NT2/D1 (cell line): ENCODE data around the gene TBX4.

Source experiments
- DNase-seq: peaks from one replicate; pipeline ENCODE4 v3.0.0-alpha.2; 2011; ENCODE audit warnings: low read depth, low spot score
- H3K27me3 ChIP-seq: 2 replicates; pipeline ENCODE4 v1.6.0; 2011; ENCODE audit warnings: mild to moderate bottlenecking; ENCODE audit not compliant: insufficient read length, insufficient read depth
- H3K36me3 ChIP-seq: 2 replicates; pipeline ENCODE4 v1.6.1; 2011; ENCODE audit warnings: mild to moderate bottlenecking, low read length, mixed read lengths; ENCODE audit not compliant: insufficient read depth, insufficient read length
- H3K4me1 ChIP-seq: 2 replicates; pipeline ENCODE4 v1.5.1; 2011; ENCODE audit not compliant: insufficient read depth, insufficient read length
- H3K4me3 ChIP-seq: 2 replicates; pipeline ENCODE4 v1.5.1; 2011; ENCODE audit warnings: low read depth; ENCODE audit not compliant: insufficient read length
- H3K9ac ChIP-seq: 2 replicates; pipeline ENCODE4 v1.6.0; 2011; ENCODE audit warnings: low read depth; ENCODE audit not compliant: insufficient read length
- H3K9me3 ChIP-seq: 2 replicates; pipeline ENCODE4 v1.5.1; 2011; ENCODE audit warnings: mild to moderate bottlenecking, low read length; ENCODE audit not compliant: insufficient read depth
- SUZ12 ChIP-seq: IDR thresholded peaks from 2 replicates; pipeline ENCODE4 v1.6.1; 2011; ENCODE audit not compliant: insufficient read length, insufficient read depth; ENCODE audit errors: extremely low read depth
- YY1 ChIP-seq: IDR thresholded peaks from 2 replicates; pipeline ENCODE4 v1.6.1; 2011; ENCODE audit not compliant: insufficient read length, insufficient read depth
- ZNF274 ChIP-seq: IDR thresholded peaks from 2 replicates; pipeline ENCODE4 v1.6.1; 2011; ENCODE audit warnings: mild to moderate bottlenecking, low read depth, low read length

The TBX4 gene

GRCh38 chr17:61479493-61480413 is 27.5 kb downstream of the TBX4 start:
- H3K9me3 ChIP-seq, result no peaks in the 10 kb centered on the region
- peaks cover 4% of the 10 kb centered on the region for H3K4me1 ChIP-seq
- no peaks in the 10 kb centered on the region for H3K27me3 ChIP-seq
- H3K4me3 ChIP-seq, result no peak overlapping the region
- DNase-seq, result no peak
- H3K9ac ChIP-seq, result no peak overlapping the region
- no peaks in the 10 kb centered on the region for H3K36me3 ChIP-seq
- no peak for TF ChIP-seq ZNF274
- no peak for TF ChIP-seq SUZ12
- TF ChIP-seq YY1, result no peak

GRCh38 chr17:61480414-61480807 is 28.2 kb downstream of the TBX4 start:
- H3K27me3 ChIP-seq, result no peaks in the 10 kb centered on the region
- H3K9ac ChIP-seq, result no peak overlapping the region
- no peaks in the 10 kb centered on the region for H3K36me3 ChIP-seq
- H3K4me1 ChIP-seq, result peaks cover 9% of the 10 kb centered on the region
- no peak for DNase-seq
- H3K4me3 ChIP-seq, result no peak overlapping the region
- no peaks in the 10 kb centered on the region for H3K9me3 ChIP-seq
- TF ChIP-seq YY1, result no peak
- no peak for TF ChIP-seq SUZ12
- TF ChIP-seq ZNF274, result no peak

GRCh38 chr17:61481421-61481820 is 29.2 kb downstream of the TBX4 start:
- Histone ChIP-seq H3K4me1 (peaks cover 19% of the 10 kb centered on the region), H3K9ac (no peak overlapping the region), H3K27me3 (no peaks in the 10 kb centered on the region), H3K36me3 (no peaks in the 10 kb centered on the region), H3K4me3 (no peak overlapping the region), H3K9me3 (no peaks in the 10 kb centered on the region)
- no peak for DNase-seq
- no peak for TF ChIP-seq YY1
- no peak for TF ChIP-seq ZNF274
- TF ChIP-seq SUZ12, result no peak

- H3K36me3 ChIP-seq, result no peaks in the 10 kb centered on the region
- DNase-seq, result no peak
- H3K4me1 ChIP-seq, result peaks cover 21% of the 10 kb centered on the region
- H3K9me3 ChIP-seq, result no peaks in the 10 kb centered on the region
- no peak overlapping the region for H3K9ac ChIP-seq
- no peak for TF ChIP-seq ZNF274
- no peak for TF ChIP-seq YY1
- no peak for TF ChIP-seq SUZ12
- no peak overlapping the region for H3K4me3 ChIP-seq
- no peaks in the 10 kb centered on the region for H3K27me3 ChIP-seq
Observed at GRCh38 chr17:61482467-61482866, 30.2 kb downstream of the TBX4 start.

- peaks cover 20% of the 10 kb centered on the region for H3K4me1 ChIP-seq
- H3K36me3 ChIP-seq, result no peaks in the 10 kb centered on the region
- H3K9me3 ChIP-seq, result no peaks in the 10 kb centered on the region
- DNase-seq, result no peak
- TF ChIP-seq SUZ12 (no peak), ZNF274 (no peak), YY1 (no peak)
- no peak overlapping the region for H3K4me3 ChIP-seq
- no peak overlapping the region for H3K9ac ChIP-seq
- no peaks in the 10 kb centered on the region for H3K27me3 ChIP-seq
Observed at GRCh38 chr17:61483778-61484116, 31.5 kb downstream of the TBX4 start.

- Histone ChIP-seq H3K27me3 (no peaks in the 10 kb centered on the region), H3K4me3 (no peak overlapping the region), H3K9ac (no peak overlapping the region), H3K9me3 (no peaks in the 10 kb centered on the region), H3K4me1 (peaks cover 20% of the 10 kb centered on the region), H3K36me3 (no peaks in the 10 kb centered on the region)
- TF ChIP-seq SUZ12, result no peak
- TF ChIP-seq YY1, result no peak
- TF ChIP-seq ZNF274, result no peak
- no peak for DNase-seq
Observed at GRCh38 chr17:61484174-61484573, 32.0 kb downstream of the TBX4 start.

- no peaks in the 10 kb centered on the region for H3K27me3 ChIP-seq
- H3K36me3 ChIP-seq, result no peaks in the 10 kb centered on the region
- H3K9ac ChIP-seq, result no peak overlapping the region
- no peak for DNase-seq
- H3K4me3 ChIP-seq, result no peak overlapping the region
- H3K9me3 ChIP-seq, result no peaks in the 10 kb centered on the region
- TF ChIP-seq ZNF274 (no peak), SUZ12 (no peak), YY1 (no peak)
- H3K4me1 ChIP-seq, result peaks cover 17% of the 10 kb centered on the region
Observed at GRCh38 chr17:61485067-61485775, 33.0 kb downstream of the TBX4 start.
